LNCAP (cell line): ENCODE results near the gene BARX1.

Experiments
- TF ChIP-seq, protein P1 (sequence below): fragments of 450-650 bp; IDR thresholded peaks from 2 replicates; pipeline ENCODE4 v1.5.1; 2017; ENCODE audit warnings: mild to moderate bottlenecking

Gene BARX1

GRCh38 chr9:93908591-93909241 is 46.4 kb downstream of the BARX1 start:
- TF ChIP-seq, protein P1, sequence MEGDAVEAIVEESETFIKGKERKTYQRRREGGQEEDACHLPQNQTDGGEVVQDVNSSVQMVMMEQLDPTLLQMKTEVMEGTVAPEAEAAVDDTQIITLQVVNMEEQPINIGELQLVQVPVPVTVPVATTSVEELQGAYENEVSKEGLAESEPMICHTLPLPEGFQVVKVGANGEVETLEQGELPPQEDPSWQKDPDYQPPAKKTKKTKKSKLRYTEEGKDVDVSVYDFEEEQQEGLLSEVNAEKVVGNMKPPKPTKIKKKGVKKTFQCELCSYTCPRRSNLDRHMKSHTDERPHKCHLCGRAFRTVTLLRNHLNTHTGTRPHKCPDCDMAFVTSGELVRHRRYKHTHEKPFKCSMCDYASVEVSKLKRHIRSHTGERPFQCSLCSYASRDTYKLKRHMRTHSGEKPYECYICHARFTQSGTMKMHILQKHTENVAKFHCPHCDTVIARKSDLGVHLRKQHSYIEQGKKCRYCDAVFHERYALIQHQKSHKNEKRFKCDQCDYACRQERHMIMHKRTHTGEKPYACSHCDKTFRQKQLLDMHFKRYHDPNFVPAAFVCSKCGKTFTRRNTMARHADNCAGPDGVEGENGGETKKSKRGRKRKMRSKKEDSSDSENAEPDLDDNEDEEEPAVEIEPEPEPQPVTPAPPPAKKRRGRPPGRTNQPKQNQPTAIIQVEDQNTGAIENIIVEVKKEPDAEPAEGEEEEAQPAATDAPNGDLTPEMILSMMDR = no peak

DNA sequence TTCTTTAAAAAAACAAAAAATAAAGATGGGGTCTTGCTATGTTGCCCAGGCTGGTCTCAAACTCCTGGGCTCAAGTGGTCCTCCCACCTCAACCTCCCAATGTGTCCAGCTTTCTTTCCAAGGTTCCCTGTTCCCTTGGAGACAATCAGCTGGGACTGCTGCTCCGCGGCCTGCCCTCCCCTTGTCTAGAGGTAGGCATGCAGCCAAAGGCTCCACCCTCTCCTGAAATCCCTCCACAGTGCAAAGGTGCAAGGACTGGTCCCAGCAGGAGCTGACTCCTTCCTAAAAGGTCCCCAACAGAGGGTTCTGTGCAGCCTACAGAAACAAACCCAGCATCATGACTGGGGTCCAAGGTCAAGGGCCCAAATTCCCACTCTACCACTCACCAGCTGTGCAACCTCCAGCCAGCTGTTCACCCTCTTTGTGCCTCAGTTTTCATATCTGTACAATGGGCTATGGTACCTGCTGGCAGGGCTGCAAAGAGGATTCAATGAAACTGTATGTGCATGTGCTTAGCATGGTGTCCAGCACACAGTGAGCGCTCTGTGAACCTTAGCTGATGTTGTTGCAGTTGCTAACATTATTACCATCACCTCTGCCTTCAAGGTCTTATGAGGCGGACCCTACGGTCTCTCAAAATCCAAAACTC is 47.5 kb downstream of the BARX1 start:
- TF ChIP-seq, protein P1 = no peak

DNA sequence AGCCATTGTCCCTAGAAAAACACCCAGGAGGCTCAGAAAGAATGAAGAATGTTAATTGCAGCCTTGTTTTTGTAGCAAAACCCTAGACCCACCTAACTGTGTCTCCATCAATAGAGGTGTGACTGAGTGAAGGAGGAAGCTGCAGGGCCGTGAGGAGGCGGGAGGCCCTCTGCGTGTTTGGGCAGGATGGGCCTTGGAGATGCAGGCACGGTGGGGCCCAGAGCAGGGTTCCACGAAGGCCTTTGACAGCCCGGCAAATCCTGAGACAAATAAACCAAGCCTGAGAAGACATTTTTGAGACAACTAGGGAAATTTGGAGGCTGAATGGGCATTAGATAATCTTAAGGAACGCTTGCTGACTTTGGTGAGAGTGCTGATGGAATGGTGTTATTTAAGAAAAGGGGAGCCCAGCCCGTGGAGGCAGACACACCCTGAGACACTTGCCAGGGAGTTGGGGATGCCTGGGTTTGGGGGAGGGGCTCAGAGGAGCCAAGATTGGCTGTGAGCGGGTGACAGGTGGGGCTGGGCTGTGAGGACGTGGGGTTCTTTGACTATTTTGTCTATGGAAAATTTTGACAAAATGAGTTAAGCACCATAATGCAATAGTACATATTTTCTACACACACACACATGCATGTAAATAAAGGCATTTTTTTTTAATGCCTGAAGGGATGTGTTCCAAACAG is 48.8 kb downstream of the BARX1 start:
- TF ChIP-seq, protein P1 = no peak

DNA sequence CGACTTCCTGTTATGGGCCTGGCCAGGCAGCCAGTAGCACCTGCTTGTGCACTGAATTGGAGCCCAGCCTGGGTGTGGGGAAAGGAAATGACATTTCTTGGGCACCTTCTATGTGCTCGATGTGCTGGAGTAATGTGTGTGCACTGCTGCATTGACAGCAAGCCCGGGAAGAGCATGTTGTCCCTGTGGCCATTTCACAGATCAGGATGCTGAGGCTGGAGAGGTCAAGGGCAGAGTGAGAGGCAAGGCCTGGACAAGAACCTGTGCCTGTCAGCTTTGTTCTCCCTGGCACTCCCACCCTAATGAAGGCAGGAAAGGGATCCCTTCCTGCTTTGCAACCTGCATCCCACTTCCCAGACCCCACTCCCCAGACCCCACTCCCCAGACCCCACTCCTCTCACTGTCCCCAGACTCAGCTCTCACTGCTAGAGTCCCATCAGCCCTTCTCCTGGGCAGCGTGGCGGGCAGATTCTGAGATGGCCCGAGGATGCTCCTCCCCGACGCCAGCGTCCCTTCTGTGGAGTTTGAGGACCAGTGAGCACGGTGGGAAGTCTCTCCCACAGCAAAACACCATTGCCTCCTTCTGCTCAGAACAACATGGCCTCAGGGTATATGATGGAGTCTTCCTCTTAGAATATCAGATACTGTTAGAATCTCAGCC is 49.6 kb downstream of the BARX1 start:
- TF ChIP-seq, protein P1 = no peak

GRCh38 chr9:93904649-93905472 is 50.3 kb downstream of the BARX1 start:
- TF ChIP-seq, protein P1 = no peak

DNA sequence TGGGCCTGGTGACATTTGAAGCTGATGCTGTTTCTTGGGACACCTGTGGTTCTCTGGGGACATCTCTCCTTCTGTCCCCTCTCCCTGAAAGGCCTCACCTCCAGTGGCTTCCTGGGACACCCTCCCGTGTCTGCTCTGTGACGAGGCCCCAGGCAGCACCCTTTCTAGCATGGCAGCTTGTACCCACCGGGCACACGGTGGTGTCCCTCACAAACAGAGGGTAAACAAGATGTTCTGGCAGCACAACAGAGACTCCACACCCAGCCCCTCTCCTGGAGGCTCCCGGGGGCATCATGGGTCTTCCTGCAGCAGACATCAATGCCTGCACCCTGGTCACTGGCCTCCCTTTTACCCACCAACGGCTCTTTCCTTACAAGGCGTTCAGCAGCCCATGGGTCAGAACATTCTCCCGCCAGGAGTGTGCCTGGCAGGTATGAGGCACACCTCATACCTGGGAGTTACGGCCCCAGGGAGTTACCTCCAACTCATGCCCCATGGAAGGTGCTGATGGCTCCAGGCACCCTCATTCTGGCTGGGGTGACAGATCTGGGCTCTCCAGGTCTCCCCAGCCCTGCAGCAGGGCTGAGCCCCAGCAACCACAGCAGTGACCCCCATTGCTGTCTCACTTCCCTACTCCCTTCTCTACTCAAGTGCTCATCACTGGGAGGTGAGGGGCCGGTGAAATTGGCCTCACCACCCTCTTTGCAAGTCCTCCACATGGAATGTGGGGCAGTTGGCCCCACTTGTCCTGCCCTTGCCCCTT is 51.1 kb downstream of the BARX1 start:
- TF ChIP-seq, protein P1 = no peak
